Measurements from ENCODE around the gene TENT5A.

The TENT5A gene

GRCh38 chr6:81725127-81725526, 27.4 kb downstream of the TENT5A start:
- TF ChIP-seq GATA2 (IDR thresholded peaks at IDR 0.05; ENCODE audit: low read depth, low read length): no peak
- no peak for TF ChIP-seq GATA3 (IDR thresholded peaks at IDR 0.05; ENCODE audit: low read depth, low read length)

- no peak for TF ChIP-seq GATA2 (IDR thresholded peaks at IDR 0.05; ENCODE audit: low read depth, low read length)
Measured at GRCh38 chr6:81722506-81723223, 29.8 kb downstream of the TENT5A start.

GRCh38 chr6:81720427-81720826, 32.1 kb downstream of the TENT5A start:
- TF ChIP-seq GATA3 (IDR thresholded peaks at IDR 0.05; ENCODE audit: low read depth, low read length) (no peak), GATA2 (IDR thresholded peaks at IDR 0.05; ENCODE audit: low read depth, low read length) (no peak)

GRCh38 chr6:81718126-81718525, 34.4 kb downstream of the TENT5A start:
- TF ChIP-seq GATA3 (IDR thresholded peaks at IDR 0.05; ENCODE audit: low read depth, low read length): no peak
- no peak for TF ChIP-seq GATA2 (IDR thresholded peaks at IDR 0.05; ENCODE audit: low read depth, low read length)

- TF ChIP-seq GATA2 (IDR thresholded peaks at IDR 0.05; ENCODE audit: low read depth, low read length): no peak
- no peak for TF ChIP-seq GATA3 (IDR thresholded peaks at IDR 0.05; ENCODE audit: low read depth, low read length)
Measured at GRCh38 chr6:81714684-81715083, 37.8 kb downstream of the TENT5A start.

GRCh38 chr6:81713205-81713604, 39.3 kb downstream of the TENT5A start:
- TF ChIP-seq GATA2 (IDR thresholded peaks at IDR 0.05; ENCODE audit: low read depth, low read length): no peak
- TF ChIP-seq GATA3 (IDR thresholded peaks at IDR 0.05; ENCODE audit: low read depth, low read length): no peak

- TF ChIP-seq GATA3 (IDR thresholded peaks at IDR 0.05; ENCODE audit: low read depth, low read length): no peak
- no peak for TF ChIP-seq GATA2 (IDR thresholded peaks at IDR 0.05; ENCODE audit: low read depth, low read length)
Measured at GRCh38 chr6:81708113-81708699, 44.3 kb downstream of the TENT5A start.

GRCh38 chr6:81704700-81705099, 47.8 kb downstream of the TENT5A start:
- no peak for TF ChIP-seq GATA3 (IDR thresholded peaks at IDR 0.05; ENCODE audit: low read depth, low read length)
- no peak for TF ChIP-seq GATA2 (IDR thresholded peaks at IDR 0.05; ENCODE audit: low read depth, low read length)

- TF ChIP-seq GATA2 (IDR thresholded peaks at IDR 0.05; ENCODE audit: low read depth, low read length) (no peak), GATA3 (IDR thresholded peaks at IDR 0.05; ENCODE audit: low read depth, low read length) (no peak)
Measured at GRCh38 chr6:81700414-81700813, 52.1 kb downstream of the TENT5A start.

GRCh38 chr6:81697559-81697958, 54.9 kb downstream of the TENT5A start:
- TF ChIP-seq GATA2 (IDR thresholded peaks at IDR 0.05; ENCODE audit: low read depth, low read length): no peak
- no peak for TF ChIP-seq GATA3 (IDR thresholded peaks at IDR 0.05; ENCODE audit: low read depth, low read length)

- TF ChIP-seq GATA2 (IDR thresholded peaks at IDR 0.05; ENCODE audit: low read depth, low read length) (no peak), GATA3 (IDR thresholded peaks at IDR 0.05; ENCODE audit: low read depth, low read length) (no peak)
Measured at GRCh38 chr6:81696524-81696923, 56.0 kb downstream of the TENT5A start.
